ENCODE measurements around the gene NOP9.

Gene NOP9, protein sequence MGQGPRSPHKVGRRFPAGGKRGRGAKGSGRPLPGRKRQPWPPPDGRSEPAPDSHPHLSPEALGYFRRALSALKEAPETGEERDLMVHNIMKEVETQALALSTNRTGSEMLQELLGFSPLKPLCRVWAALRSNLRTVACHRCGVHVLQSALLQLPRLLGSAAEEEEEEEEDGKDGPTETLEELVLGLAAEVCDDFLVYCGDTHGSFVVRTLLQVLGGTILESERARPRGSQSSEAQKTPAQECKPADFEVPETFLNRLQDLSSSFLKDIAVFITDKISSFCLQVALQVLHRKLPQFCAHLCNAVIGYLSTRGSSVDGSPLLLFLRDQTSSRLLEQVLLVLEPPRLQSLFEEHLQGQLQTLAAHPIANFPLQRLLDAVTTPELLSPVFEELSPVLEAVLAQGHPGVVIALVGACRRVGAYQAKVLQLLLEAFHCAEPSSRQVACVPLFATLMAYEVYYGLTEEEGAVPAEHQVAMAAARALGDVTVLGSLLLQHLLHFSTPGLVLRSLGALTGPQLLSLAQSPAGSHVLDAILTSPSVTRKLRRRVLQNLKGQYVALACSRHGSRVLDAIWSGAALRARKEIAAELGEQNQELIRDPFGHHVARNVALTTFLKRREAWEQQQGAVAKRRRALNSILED

DNA sequence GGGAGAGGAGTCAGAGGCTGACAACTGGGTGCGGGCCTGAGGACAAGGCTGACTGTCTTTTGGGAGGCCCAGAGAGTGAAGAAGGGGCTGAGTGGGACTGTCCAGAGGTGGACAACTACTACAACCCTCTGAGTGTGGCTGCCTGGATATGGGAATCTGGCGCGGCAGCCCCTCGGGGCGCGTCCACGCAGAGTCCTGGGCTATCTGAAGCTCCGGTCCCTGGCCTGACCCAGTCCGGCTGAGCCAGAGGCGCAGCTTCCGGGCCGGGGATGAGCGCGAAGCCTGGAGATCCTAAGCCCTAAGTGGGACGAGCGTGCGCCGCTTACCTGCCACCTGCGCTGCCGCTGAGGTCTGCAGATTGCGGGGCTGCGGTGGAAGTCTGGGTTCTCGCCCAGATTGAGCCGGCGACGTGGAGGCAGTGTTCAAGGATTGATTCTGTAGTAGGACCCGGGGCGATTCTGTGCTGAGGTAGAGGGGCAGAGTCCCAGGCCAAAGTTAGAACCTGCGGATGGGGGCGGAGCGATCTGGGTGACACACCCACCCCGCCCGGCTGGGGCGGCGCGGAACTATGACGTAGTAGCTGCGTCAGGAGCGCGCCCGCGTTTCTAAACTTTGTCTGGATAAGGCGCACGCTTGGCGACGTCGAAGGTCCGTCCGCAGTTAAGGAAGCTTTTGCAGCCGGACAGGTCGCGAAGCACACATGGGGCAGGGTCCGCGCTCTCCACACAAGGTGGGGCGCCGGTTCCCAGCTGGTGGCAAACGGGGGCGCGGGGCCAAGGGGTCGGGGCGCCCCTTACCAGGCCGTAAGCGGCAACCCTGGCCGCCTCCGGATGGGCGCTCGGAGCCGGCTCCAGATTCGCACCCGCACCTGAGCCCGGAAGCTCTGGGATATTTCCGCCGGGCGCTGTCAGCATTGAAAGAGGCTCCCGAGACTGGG is at the start of gene NOP9, which contains the start of gene DHRS1:
NOP9 (plus strand) TSS at position 596 of the 937 bp plus-strand sequence; CDS start at position 701, 105 bp downstream.
DHRS1 (minus strand) TSS at position 526 of the 937 bp plus-strand sequence. CDS start 674 bp downstream, outside the sequence.
- DNase-seq, result peak; percentile 94

DNA sequence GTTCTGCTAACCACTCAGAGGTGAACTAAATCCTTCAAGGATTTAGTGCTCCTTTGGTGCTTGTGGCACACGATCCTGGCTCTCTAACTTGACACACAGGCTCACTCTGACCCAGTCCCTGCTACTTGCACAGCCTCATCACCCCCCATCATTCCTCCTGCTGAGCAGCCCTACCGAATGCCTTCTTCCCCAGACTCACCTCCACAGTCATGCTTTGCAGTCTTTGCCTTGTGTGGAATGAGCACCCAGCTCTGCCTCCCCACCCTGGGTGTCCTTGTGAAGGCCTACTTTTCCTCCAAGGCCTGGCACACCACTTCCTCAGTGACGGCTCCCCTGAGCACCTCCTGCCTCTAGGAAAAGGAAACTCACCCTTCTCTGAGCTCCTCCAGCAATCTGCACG is 49.3 kb upstream of the NOP9 start:
- DNase-seq, result no peak

DNA sequence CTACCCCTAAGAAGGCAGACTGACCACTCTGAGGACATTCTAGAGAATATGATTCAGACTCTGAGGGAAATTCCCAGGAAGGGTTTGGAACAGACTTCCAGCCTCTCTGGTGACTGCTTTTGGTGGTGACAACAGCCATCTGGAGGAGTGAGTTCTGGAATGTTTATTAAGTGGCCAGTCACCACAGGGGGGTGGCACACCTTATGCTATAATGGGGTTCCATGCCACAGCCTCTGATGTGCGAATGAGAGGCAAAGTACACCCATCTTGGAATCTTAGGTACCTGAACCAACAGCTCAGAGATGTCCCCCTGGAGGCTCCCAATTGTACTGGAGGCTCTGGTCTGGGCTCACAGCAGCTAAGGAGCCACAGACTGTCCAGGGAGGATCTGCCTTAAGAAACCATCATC is 47.8 kb upstream of the NOP9 start:
- no peak for DNase-seq

DNA sequence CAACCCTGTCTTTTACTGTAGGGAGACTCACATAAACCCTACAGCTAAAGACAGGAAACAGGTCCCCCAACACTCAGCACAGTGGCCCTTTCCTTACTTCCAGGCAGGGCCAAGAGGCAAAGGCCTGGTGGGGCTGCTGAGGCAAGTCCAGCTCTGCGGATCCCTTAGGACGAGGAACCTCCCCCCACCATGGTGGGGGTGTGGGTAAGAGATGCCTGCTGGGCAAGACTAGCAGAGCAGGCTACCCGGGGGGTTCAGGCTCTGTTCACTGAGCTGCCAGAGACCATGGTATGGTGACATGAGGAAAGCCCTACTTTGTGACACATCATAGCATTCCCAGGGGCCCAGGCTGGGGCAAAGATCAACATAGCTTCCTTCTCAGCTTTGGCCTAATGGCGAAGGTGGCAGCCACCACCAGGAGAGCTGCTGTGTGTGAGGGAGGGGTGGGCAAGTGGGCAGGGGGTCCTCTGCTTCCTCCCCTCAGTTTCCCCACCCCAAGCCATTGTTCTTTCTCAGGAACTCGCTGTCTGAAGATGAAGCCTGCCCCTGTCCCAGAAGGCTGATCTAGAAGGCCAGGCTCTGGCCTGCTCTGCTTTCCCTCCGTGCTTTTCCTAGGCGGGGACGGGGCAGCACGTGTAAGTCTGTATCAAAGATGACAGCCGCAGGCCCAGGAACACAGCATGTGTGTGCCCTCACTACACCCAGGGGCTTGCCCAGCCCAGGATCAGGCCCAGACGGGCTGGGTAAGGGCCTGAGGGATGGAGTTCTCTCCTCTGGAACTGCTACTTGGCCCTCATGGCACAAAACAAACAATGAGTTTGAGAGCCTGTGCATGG is 47.1 kb upstream of the NOP9 start:
- DNase-seq, result no peak

DNA sequence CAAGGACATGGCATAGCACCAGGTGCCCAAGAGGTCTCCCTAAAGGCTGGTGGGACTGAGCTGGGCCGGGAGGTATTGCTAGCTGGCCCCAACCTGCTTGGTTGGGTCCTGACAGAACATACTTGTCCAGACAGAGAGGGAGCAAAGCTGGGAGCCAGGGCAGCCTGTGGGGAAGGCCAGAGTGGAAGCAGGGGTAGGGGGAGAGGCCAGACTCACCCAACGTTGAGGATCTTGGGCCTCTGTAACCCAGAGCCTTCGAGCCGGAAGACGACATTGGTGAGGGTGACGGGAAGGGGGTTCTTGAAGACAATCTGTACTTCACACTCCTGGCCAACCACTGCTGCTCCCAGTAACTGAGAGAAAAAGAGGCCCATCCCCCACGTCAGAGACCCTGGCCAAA is 45.7 kb upstream of the NOP9 start:
- DNase-seq, result no peak

DNA sequence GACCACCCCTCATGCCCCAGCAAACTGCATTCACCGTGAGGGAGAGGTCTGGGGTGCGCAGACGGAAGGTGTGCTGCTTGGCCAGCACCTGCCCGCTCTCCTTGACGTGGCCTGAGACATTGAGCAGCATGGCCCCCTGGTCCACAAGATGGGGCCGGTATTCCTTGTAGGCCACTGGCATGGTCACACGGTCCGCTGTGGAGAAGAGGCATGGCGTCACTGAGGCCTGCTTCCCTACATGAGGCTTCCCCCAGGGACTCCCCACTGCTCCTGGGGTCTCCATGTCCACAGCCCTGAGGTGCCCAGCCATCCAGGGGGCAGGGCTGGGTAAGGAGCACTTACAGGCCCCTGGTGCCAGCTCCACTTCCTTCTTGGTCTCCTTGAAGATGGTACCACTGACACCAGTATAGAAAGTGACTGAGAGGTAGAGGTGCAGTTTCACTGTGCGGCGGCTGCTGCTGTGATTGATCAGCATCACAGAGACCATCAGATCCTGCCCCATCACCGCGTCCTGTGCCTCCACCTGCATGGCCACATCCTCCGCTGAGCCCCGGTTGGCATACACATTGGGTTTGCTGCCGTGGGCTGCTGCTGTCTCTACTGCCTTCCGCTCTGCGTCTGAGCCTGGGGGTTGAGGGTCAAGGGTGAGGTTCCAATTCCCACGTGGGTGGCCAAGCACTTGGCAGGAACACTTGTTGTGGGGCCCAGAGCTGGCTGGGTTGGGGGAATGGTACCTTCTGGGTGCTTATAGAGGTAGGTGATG is 44.8 kb upstream of the NOP9 start:
- DNase-seq, result no peak

DNA sequence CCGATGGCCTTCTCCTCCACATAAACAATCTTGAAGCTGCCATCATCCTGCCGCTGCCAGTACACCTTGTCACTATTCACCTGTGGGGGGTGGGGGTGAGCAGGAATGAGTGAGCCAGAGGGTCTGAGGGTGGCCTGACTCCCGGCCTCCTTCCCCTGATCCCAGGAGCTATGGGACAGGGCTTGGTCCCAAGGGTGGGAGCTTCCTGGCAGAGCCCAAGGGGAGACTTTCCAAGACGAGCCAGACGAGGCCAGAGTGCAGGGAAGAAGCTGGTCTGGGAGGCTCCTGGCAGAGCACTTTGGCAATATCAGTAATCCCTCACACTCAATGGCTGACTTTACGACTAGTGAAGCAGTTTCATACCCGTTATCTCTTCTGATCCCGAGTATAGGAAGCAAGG is 44.2 kb upstream of the NOP9 start:
- no peak for DNase-seq

DNA sequence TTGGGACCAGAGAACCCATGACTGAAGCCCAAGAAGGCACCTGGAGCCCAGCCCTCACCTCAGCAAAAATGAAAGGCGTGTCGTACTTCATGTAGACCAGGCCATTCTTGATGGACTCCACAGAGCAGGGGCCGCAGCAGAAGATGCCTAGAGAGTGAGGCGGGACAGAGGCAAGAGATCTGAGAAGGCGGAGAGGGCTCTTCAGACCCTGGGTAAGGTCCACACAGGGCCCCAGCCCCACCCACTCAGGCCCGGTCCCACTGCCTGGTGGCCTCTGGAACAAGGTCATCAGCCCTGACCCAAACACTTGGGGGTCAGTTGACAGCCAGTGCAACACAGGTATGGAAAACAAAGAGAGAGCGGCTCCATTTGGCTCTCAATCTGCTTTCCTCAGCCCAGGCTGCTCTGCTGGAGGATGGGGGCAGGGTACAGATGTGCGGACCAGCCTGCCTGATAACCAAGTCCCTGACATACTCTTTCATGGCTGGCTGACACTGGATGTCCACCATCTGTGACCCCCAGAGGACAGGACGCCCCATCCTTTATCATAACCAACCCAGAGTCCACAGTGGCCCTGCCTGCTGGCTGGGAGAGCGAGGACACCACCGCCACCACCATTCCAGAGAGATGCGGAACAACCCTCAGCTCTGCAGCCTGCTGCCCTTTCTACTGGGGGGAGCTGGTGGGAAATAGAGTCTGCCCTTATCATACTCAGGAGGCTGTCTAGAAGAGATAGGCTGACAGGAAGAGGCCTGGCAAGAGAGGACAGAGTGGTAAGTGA is 43.5 kb upstream of the NOP9 start:
- DNase-seq, result no peak

DNA sequence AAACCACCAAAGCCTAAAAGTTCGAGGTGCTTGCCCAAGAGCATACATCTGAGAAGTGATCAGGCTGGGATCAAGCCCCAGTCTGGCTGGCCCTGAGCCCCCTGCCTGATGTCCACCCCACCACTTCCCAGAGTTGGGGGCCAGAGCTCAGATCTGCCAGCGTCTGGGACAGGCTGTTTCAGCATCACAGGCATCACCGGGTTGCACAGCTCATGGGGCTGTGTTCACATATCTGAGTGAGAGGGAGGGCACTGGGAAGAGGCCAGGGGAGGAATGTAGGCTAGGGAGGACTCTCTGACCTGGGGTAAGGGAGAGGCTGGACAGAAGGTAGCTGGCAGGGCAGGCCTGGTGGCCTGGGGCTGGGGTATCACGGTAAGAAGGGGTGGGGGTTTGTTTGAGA is 42.7 kb upstream of the NOP9 start:
- DNase-seq, result no peak

DNA sequence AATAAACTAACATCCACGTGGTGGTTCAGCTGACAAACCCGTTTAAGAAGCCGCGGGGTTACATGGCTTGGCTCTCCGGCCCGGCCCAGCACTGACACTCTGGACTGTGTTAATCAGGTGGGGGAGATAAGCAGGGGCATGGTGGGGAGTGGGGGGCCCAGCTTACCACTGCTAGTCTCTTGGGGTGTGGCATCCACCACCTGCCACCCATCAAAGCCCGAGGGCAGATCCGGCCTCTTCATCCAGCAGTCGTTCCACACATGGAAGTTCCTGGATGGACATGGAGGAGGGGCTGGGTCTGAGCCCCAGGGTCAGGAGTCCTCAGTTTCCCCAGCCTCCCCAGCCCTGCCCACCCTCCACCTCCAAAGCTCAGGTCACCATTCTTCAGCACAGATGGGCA is 41.5 kb upstream of the NOP9 start:
- no peak for DNase-seq

DNA sequence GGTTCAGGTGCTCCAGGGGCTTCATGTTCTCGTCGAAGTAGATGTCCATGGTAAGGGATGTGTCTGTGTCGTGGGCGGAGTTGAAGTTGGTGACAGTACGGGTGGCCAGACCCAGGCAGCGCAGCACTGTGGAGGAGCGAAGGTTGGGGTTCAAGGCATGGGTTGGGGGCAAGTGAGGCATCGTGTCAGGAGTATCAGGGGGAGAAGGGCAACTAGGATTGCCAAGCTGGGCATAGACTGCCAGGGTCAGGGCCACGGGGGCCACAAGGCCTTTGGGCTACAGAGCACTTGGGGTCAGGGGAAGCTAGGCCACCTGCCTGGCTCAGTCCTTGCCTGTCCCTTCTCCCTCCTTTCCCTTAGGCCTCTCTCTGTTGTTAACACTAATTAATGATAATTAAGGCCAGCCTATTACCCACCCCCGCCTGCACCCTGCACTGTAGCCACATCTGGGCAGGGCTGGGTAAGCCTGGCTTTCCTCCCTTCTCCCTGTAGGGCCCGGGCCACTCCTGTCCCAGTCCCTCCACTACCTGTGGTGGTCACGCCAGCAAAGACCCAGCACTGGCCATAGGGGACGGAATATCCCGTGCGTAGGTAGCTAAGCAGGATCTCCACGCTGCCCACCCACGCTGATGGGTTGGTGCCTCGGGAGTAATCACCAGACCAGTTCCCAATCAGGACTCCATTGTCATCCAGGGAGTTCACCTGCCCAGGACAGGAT is 40.9 kb upstream of the NOP9 start:
- DNase-seq, result no peak

DNA sequence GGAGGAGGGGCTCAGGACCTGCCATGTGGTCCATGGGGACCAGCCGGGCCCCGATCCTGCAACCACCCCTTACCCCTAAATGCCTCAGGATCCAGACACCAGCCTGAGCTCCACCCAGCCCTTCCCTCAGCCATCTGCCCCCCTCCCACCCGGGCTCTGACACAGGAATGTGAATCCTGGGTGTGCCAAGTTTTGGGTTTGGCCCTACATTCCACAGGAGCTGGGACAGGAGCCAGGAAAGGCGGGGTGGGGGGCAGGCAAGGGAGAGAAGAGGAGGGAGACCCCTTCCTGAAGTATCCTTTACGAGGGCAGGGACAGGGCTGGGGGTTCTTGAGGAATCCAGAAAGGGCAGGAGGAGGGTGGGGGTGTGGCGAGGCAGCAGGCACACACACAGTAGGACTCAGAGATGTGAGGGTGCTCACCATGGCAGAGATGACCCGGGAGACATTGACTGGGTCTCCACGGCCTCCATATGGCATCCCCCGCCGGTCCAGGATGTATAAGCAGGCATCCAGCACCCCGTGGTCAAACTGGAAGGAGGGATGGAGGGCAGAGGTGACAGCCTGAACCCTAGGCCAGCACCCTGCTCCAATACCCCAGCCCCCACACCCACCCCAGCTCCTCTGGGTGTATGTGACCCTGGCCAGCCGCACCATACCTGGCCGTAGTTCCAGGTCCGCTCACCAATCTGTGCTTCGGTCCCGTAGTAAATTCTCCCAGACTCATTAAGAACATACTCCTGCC is 40.2 kb upstream of the NOP9 start:
- DNase-seq, result no peak

DNA sequence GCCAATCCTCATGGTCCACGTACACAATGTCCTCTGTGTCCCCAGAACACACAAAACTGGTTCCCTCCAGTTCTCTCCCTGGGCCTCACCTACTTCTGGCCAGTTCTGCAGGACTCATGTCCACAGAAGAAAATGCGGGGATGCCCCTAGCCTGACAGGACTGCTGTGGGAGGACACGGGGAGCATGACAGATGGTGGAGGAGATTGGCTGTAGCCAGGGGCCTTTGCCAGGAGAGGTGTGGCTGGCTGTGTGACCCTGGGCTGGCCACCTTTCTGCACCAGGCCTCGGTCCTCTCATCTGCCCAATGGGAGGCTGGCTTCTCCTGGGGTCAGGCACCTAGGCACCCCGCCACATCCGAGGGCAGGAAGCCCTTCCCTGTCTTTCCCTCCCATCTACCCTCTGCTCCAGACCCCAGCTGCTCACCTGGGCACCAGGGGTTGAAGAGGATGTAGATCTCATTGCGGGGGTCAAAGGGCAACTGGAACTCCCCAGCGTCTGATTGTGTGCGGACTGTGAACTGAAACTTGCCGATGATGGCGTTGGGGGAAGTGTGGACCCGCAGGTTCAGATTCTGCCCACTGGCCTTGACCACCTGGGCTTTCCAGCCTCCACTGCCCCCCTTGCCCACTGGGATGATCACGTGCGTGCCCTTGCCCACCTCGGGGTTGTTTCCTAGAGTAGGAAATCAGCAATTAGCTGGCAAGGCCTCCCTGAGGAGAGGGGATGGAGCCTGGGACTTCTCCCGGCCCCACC is 39.4 kb upstream of the NOP9 start:
- no peak for DNase-seq

DNA sequence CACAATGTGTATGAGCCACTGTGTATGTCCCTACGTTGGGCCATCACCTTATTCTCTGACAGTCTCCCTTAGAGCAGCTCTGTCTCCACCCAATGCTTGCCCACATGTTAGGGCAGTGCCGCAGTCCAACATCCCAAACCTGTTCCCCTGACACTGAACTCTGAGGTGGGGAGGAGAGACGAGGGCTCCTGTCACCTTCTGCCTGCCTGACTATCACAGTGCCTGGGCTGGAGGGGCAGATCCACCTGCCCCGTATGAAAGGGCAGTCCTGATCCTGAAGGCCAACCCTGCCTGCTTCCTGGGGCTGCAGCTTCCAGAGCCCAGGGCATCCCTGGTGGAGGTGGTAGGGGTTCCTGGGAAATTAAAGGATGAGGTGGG is 38.9 kb upstream of the NOP9 start:
- no peak for DNase-seq

DNA sequence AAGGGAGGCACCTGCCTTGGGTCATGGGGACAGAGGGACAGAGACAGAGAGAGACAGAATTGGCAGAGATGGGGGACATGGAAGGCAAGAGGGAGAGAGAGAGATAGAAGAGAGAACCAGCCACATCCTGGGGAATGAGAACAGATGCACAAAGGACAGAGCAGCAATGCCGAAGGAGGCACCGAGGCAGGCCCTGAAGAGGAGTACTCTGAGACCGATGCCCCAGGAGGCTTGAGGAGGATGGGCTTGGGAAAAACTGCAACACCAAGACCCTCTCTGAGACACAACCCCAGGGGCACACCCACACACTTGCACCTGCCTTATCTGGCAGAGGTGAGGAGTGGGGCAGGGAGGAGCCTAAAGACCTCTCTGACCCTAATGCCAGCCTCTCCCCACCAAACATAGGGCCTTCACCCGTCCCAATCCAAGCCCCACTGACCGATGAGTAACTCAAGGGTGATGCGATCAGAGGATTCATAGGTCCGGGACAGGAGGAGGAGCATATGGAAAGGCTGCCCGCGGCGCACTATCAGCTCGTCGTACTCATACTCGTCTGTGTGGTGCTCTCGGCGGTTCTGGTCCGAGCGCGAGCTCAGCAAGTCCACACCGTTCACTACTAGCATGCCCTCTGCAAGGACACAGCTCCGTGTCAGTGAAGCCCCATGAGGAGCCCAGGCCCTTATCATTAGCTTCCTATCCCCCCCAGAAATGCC is 38.2 kb upstream of the NOP9 start:
- DNase-seq, result no peak

DNA sequence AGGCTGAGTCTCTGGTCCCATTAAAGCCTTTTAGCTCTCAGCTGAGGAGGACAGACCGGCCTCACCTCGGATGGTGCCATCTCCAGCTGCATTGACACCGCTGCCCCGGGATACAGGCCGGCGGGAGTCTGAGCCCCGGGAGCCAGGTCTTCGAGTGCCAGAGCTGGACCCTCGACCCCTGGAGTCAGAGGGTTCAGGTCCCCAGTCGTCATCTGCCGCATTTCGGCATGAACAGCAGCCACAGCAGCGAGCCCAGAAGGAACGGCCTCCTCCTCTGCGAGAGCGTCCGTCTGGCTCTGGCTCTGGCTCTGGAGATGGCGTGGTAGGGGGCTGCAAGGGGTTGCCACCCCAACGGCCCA is 37.7 kb upstream of the NOP9 start:
- no peak for DNase-seq

DNA sequence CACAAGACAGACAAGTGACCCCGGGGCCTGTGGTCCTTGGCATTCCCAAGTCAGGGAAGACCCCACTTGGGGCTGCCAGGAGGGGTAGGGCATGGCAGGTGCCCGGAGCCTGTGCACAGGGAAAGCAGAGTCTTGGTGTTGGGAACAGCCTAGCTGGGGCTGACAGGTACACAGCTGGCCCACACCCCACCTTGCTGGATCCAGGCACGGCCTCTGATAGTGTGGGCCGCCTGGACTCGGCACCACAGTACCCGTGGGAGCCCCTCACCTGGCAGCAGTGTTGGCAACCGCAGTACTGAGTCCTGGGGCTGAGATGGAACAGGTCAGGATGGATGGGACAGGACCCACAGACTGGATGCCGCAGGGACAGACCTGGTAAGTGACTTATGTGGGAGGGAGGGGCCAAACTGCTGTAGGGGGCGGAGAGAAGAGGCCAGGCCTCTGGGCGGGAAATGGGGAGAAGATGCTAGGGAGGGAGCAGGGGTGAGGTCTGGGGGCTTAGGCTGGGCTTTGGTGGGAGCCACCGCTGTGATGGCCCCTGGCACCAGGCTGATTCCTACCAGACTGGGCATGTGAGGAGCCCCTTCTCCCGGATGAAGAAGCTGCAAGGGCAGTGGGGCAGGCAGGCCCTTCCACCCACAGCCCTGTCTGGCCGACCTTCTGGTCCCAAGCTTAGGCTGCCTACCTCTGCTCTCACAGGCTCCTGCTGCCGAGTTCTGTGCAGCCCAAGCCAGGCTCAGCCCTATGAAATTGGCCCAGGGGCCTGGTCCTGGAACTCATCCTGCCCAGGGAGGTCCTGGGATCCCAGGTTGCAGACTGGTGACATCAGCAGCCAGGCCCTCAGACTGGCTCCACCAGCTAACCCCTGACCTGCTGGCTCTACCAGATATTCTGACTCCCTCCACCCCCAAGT is 36.6 kb upstream of the NOP9 start, which contains the start of gene TGM1:
TGM1 (minus strand) TSS at position 357 of the 913 bp plus-strand sequence. CDS start 825 bp downstream, outside the sequence.
- no peak for DNase-seq
